Spinal cord (tissue), 10 donors: ENCODE results near the gene KRT3. TPM values are rescaled to one million over a fixed set of nuclear protein-coding genes. Genes with fewer than 3 reads are reported as not detected.

Source experiments
- DNase-seq, 6 donors: peaks; one replicate each; pipeline versions ENCODE4 v3.0.0 to v3.0.0-alpha.2; 2013 to 2015; ENCODE audit warnings: low spot score in 6 of 6, low read depth in 4 of 6
- H3K27ac ChIP-seq: one replicate; pipeline ENCODE4 v1.5.1; 2013; ENCODE audit warnings: low read depth, low read length, control low read depth
- H3K27me3 ChIP-seq: one replicate; pipeline ENCODE4 v1.6.1; 2013; ENCODE audit warnings: low read length; ENCODE audit not compliant: control insufficient read depth, insufficient read depth
- H3K36me3 ChIP-seq: one replicate; pipeline ENCODE4 v1.6.1; 2013; ENCODE audit warnings: low read length; ENCODE audit not compliant: control insufficient read depth, insufficient read depth
- H3K4me1 ChIP-seq: one replicate; pipeline ENCODE4 v1.6.1; 2013; ENCODE audit warnings: low read length; ENCODE audit not compliant: control insufficient read depth, insufficient read depth
- H3K4me3 ChIP-seq: one replicate; pipeline ENCODE4 v1.5.1; 2013; ENCODE audit warnings: low read depth, low read length, control low read depth
- H3K9me3 ChIP-seq: one replicate; pipeline ENCODE4 v1.6.1; 2013; ENCODE audit warnings: low read length; ENCODE audit not compliant: control insufficient read depth, insufficient read depth
- WGBS: methylation state at CpG from one replicate; pipeline ENCODE4 v1.1.5; 2013; ENCODE audit warnings: missing lambda C conversion rate; ENCODE audit not compliant: insufficient coverage; 5-methylcytosine and 5-hydroxymethylcytosine counted together
- polyA plus RNA-seq, 2 donors: library from polyadenylated mRNA; unstranded; fragments of 120-200 nt; gene quantifications; one replicate each; pipeline ENCODE4 v1.2.1, GENCODE V29; 2013; ENCODE audit not compliant: insufficient read length in 2 of 2
- total RNA-seq, 2 donors: library from RNA; depleted of rRNA in 1 of 2; stranded (reverse); fragments of 120-200 nt in 1 of 2; fragments of >200 nt in 1 of 2; gene quantifications; one replicate each; pipeline versions ENCODE4 v1.2.3 to v1.2.4, GENCODE V29; 2013 to 2014
- donor health status: healthy.

KRT3 gene
- total and polyA plus RNA-seq, 4 donors = 0.10 to 0.21 TPM; not detected in 2

- no peaks in the 10 kb centered on the region for H3K27me3 ChIP-seq
- H3K9me3 ChIP-seq = no peaks in the 10 kb centered on the region
- H3K4me1 ChIP-seq = peaks cover 18% of the 10 kb centered on the region
- H3K36me3 ChIP-seq = no peaks in the 10 kb centered on the region
- 85% methylated on average over 9 of the region's 15 CpGs for WGBS
- no peak overlapping the region for H3K4me3 ChIP-seq
- no peak overlapping the region for H3K27ac ChIP-seq
- DNase-seq = no peak
Measured at GRCh38 chr12:52835271-52836041, 39.5 kb upstream of the KRT3 start.

- 79% methylated on average over 3 of the region's 4 CpGs for WGBS
- Histone ChIP-seq H3K4me3 (no peak overlapping the region), H3K4me1 (peaks cover 16% of the 10 kb centered on the region), H3K36me3 (no peaks in the 10 kb centered on the region), H3K9me3 (no peaks in the 10 kb centered on the region), H3K27ac (no peak overlapping the region), H3K27me3 (no peaks in the 10 kb centered on the region)
- DNase-seq = no peak
Measured at GRCh38 chr12:52834727-52835001, 38.7 kb upstream of the KRT3 start.

GRCh38 chr12:52833922-52834726 is 38.2 kb upstream of the KRT3 start, which contains the start of gene KRT79:
TSS of gene KRT79 (minus strand) at chr12:52834311. CDS start at chr12:52834260, 51 bp downstream.
- H3K27me3 ChIP-seq = peaks cover under 1% of the 10 kb centered on the region
- WGBS = 84% methylated on average over 16 of the region's 22 CpGs
- H3K36me3 ChIP-seq = no peaks in the 10 kb centered on the region
- H3K9me3 ChIP-seq = no peaks in the 10 kb centered on the region
- no peak within 1 kb of the TSS for H3K4me3 ChIP-seq
- DNase-seq = no peak
- no peak within 1 kb of the TSS for H3K27ac ChIP-seq
- peaks cover 12% of the 10 kb centered on the region for H3K4me1 ChIP-seq

GRCh38 chr12:52832985-52833905 is 37.3 kb upstream of the KRT3 start:
- H3K9me3 ChIP-seq = no peaks in the 10 kb centered on the region
- H3K36me3 ChIP-seq = no peaks in the 10 kb centered on the region
- peaks cover 2% of the 10 kb centered on the region for H3K27me3 ChIP-seq
- H3K27ac ChIP-seq = no peak overlapping the region
- no peak overlapping the region for H3K4me3 ChIP-seq
- no peak for DNase-seq
- 86% methylated on average over 19 of the region's 20 CpGs for WGBS
- H3K4me1 ChIP-seq = peaks cover 8% of the 10 kb centered on the region

- H3K27ac ChIP-seq = no peak overlapping the region
Measured at GRCh38 chr12:52832451-52832850, 36.5 kb upstream of the KRT3 start.

GRCh38 chr12:52831251-52831650 is 35.3 kb upstream of the KRT3 start:
- no peaks in the 10 kb centered on the region for H3K9me3 ChIP-seq
- H3K36me3 ChIP-seq = no peaks in the 10 kb centered on the region
- 91% methylated on average over 7 of the region's 7 CpGs for WGBS
- peaks cover 2% of the 10 kb centered on the region for H3K27me3 ChIP-seq
- DNase-seq = no peak
- H3K27ac ChIP-seq = no peak overlapping the region
- peaks cover 8% of the 10 kb centered on the region for H3K4me1 ChIP-seq
- H3K4me3 ChIP-seq = no peak overlapping the region

More at GRCh38 chr12:52832451-52832850, 36.5 kb upstream of the KRT3 start:
- WGBS = 83% methylated on average over 1 of the region's 3 CpGs
- no peak overlapping the region for H3K4me3 ChIP-seq
- H3K36me3 ChIP-seq = no peaks in the 10 kb centered on the region
- no peaks in the 10 kb centered on the region for H3K9me3 ChIP-seq
- H3K4me1 ChIP-seq = peaks cover 8% of the 10 kb centered on the region
- no peak for DNase-seq
- peaks cover 2% of the 10 kb centered on the region for H3K27me3 ChIP-seq

- Histone ChIP-seq H3K36me3 (no peaks in the 10 kb centered on the region), H3K9me3 (no peaks in the 10 kb centered on the region), H3K4me3 (no peak overlapping the region), H3K4me1 (peaks cover 5% of the 10 kb centered on the region), H3K27ac (no peak overlapping the region), H3K27me3 (peaks cover 2% of the 10 kb centered on the region)
- 83% methylated on average over 5 of the region's 8 CpGs for WGBS
- DNase-seq = no peak
Measured at GRCh38 chr12:52829986-52830770, 34.3 kb upstream of the KRT3 start.

- Histone ChIP-seq H3K36me3 (no peaks in the 10 kb centered on the region), H3K4me3 (no peak overlapping the region), H3K4me1 (no peaks in the 10 kb centered on the region), H3K27me3 (peaks cover 2% of the 10 kb centered on the region), H3K9me3 (no peaks in the 10 kb centered on the region), H3K27ac (no peak overlapping the region)
- no CpG with 5 or more reads among the region's 2 CpGs for WGBS
- DNase-seq = no peak
Measured at GRCh38 chr12:52828591-52829021, 32.7 kb upstream of the KRT3 start.

- H3K27me3 ChIP-seq = peaks cover 2% of the 10 kb centered on the region
- no peak overlapping the region for H3K4me3 ChIP-seq
- no peak overlapping the region for H3K27ac ChIP-seq
- H3K4me1 ChIP-seq = no peaks in the 10 kb centered on the region
- no peak for DNase-seq
- H3K9me3 ChIP-seq = no peaks in the 10 kb centered on the region
- H3K36me3 ChIP-seq = no peaks in the 10 kb centered on the region
Measured at GRCh38 chr12:52828156-52828555, 32.2 kb upstream of the KRT3 start.
